NCI-H2107 treated with DMSO at 0.1 percent for 48 hours (cell line): ENCODE data around the gene WWC1.
"Not testable (repeated sequence)": the region's sequence is repeated elsewhere in the genome, so short reads cannot be mapped to it uniquely, and the experiment has no call there.

Source experiments
- DNase-seq: peaks from one replicate; lab custom pipeline; 2025; ENCODE audit not compliant: unreplicated experiment; lab: John Stamatoyannopoulos, UW

Gene WWC1

GRCh38 chr5:168434001-168434400 is 142.6 kb downstream of the WWC1 start:
- DNase-seq: no peak

GRCh38 chr5:168434746-168435321 is 143.4 kb downstream of the WWC1 start:
- no peak for DNase-seq

- DNase-seq: not testable (repeated sequence)
Measured at GRCh38 chr5:168435340-168435739, 143.9 kb downstream of the WWC1 start.

GRCh38 chr5:168438349-168438748 is 146.9 kb downstream of the WWC1 start:
- DNase-seq: no peak

GRCh38 chr5:168443533-168443932 is 152.1 kb downstream of the WWC1 start:
- no peak for DNase-seq

GRCh38 chr5:168443950-168444700 is 152.7 kb downstream of the WWC1 start:
- DNase-seq: no peak

GRCh38 chr5:168446983-168447619 is 155.7 kb downstream of the WWC1 start:
- DNase-seq: no peak

- no peak for DNase-seq
Measured at GRCh38 chr5:168447808-168448207, 156.4 kb downstream of the WWC1 start.

GRCh38 chr5:168449166-168449565 is 157.7 kb downstream of the WWC1 start:
- no peak for DNase-seq

GRCh38 chr5:168451565-168451964 is 160.1 kb downstream of the WWC1 start:
- DNase-seq: no peak

GRCh38 chr5:168455201-168455600 is 163.8 kb downstream of the WWC1 start:
- DNase-seq: no peak

GRCh38 chr5:168457542-168457941 is 166.1 kb downstream of the WWC1 start:
- no peak for DNase-seq

- DNase-seq: no peak
Measured at GRCh38 chr5:168460606-168461005, 169.2 kb downstream of the WWC1 start.

- DNase-seq: no peak
Measured at GRCh38 chr5:168463081-168463480, 171.6 kb downstream of the WWC1 start.

GRCh38 chr5:168464214-168464613 is 172.8 kb downstream of the WWC1 start:
- DNase-seq: no peak

GRCh38 chr5:168464641-168465040 is 173.2 kb downstream of the WWC1 start:
- no peak for DNase-seq

GRCh38 chr5:168467755-168468330 is 176.4 kb downstream of the WWC1 start:
- DNase-seq: no peak

GRCh38 chr5:168468836-168469235 is 177.4 kb downstream of the WWC1 start:
- no peak for DNase-seq

GRCh38 chr5:168469816-168470215 is 178.4 kb downstream of the WWC1 start:
- DNase-seq: no peak

- no peak for DNase-seq
Measured at GRCh38 chr5:168471785-168472184, 180.3 kb downstream of the WWC1 start.

GRCh38 chr5:168472329-168472728 is 180.9 kb downstream of the WWC1 start:
- no peak for DNase-seq

- DNase-seq: no peak
Measured at GRCh38 chr5:168474319-168474718, 182.9 kb downstream of the WWC1 start.
